HCT116 (cell line): ENCODE measurements around the gene ADGRB3. TPM values are rescaled to one million over a fixed set of nuclear protein-coding genes. Genes with fewer than 3 reads are reported as not detected.

Experiments
- ATAC-seq: fragments of 200-7000 bp; cut with Tn5 transposase; 2 replicates; pipeline ENCODE4 v1.9.1; 2020; ENCODE audit warnings: mild to moderate bottlenecking, moderate library complexity
- BruUV-seq: library from RNA; stranded (reverse); fragments of 400-500 nt; replicated peaks from 2 replicates; lab custom pipeline; 2021; lab: Mats Ljungman, UMichigan
- CTCF ChIA-PET: fragments of 300-600 bp; sonication (Branson Sonifier 250); formaldehyde crosslinking; loops from one replicate; lab custom pipeline; 2021; ENCODE audit warnings: antibody characterized with exemption; lab: Charles Lee
- POLR2A ChIA-PET: fragments of 300-600, 350-600 bp; sonication (Branson Sonifier 250); formaldehyde crosslinking; loops from one replicate; lab custom pipeline; 2021; ENCODE audit warnings: antibody characterized with exemption; lab: Charles Lee
- RAD21 ChIA-PET, 2 experiments: fragments of 300-600 bp; sonication (Branson Sonifier 250); formaldehyde crosslinking; loops; one replicate each; lab custom pipeline; 2023; ENCODE audit warnings: low total read pairs in 2 of 2; ENCODE audit not compliant: uncharacterized antibody in 2 of 2, unreplicated experiment in 2 of 2, low non-redundant PET in 1 of 2; lab: Charles Lee
- DNase-seq: peaks from one replicate; pipeline ENCODE4 v3.0.0-alpha.2; 2010; ENCODE audit warnings: low read depth, low spot score
- H2AFZ ChIP-seq: fragments of 200-600 bp; shearing (Covaris generic), sonication (generic); 2 replicates; pipeline ENCODE4 v1.6.1; 2017; ENCODE audit warnings: low read depth, mixed run types, mixed read lengths, antibody characterized with exemption, low read length; ENCODE audit not compliant: poor library complexity, severe bottlenecking
- H3K27ac ChIP-seq: 2 replicates; pipeline ENCODE4 v1.5.1; 2012; ENCODE audit warnings: low read depth, low read length
- H3K27me3 ChIP-seq: fragments of 200-600 bp; sonication (generic); 2 replicates; pipeline ENCODE4 v1.6.1; 2016; ENCODE audit warnings: mixed run types, low read length, mixed read lengths; ENCODE audit not compliant: insufficient read depth
- H3K36me3 ChIP-seq, 2 experiments: fragments of 200-500 bp in 1 of 2; fragments of 200-600 bp in 1 of 2; sonication (Bioruptor generic) in 1 of 2; sonication (generic) in 1 of 2; 2 replicates each; pipeline versions ENCODE4 v1.5.1 to v1.6.1; 2014 to 2016; ENCODE audit warnings: low read length in 2 of 2, inconsistent platforms in 1 of 2, mixed read lengths in 1 of 2, mixed run types in 1 of 2; ENCODE audit not compliant: insufficient read depth in 2 of 2, control insufficient read depth in 1 of 2
- H3K4me1 ChIP-seq, 2 experiments: fragments of 200-600 bp in 1 of 2; sonication (generic) in 1 of 2; 2 replicates each; pipeline versions ENCODE4 v1.5.1 to v1.6.1; 2012 to 2017; ENCODE audit warnings: low read length in 2 of 2, inconsistent platforms in 1 of 2, mild to moderate bottlenecking in 1 of 2, mixed read lengths in 1 of 2, mixed run types in 1 of 2, moderate library complexity in 1 of 2; ENCODE audit not compliant: insufficient read depth in 2 of 2, control insufficient read depth in 1 of 2
- H3K4me2 ChIP-seq: fragments of 200-600 bp; sonication (generic); 2 replicates; pipeline ENCODE4 v1.6.1; 2017; ENCODE audit warnings: mixed run types, low read length, mixed read lengths
- H3K4me3 ChIP-seq, 2 experiments: fragments of 200-600 bp in 1 of 2; sonication (generic) in 1 of 2; replicated peaks in 1 of 2; 2 replicates each; pipeline ENCODE4 v1.5.1; 2011 to 2016; ENCODE audit warnings: low read length in 2 of 2, control low read depth in 1 of 2, low read depth in 1 of 2, mild to moderate bottlenecking in 1 of 2, mixed read lengths in 1 of 2, mixed run types in 1 of 2
- H3K79me2 ChIP-seq: fragments of 200-600 bp; sonication (generic); 2 replicates; pipeline ENCODE4 v1.6.1; 2017; ENCODE audit warnings: mild to moderate bottlenecking, mixed run types, low read length, moderate library complexity, mixed read lengths; ENCODE audit not compliant: insufficient read depth
- H3K9ac ChIP-seq: fragments of 200-600 bp; sonication (generic); 2 replicates; pipeline ENCODE4 v1.6.1; 2016; ENCODE audit warnings: low read length, mixed read lengths
- H3K9me2 ChIP-seq: fragments of 200-600 bp; sonication (generic), shearing (Covaris generic); 2 replicates; pipeline ENCODE4 v1.6.1; 2017; ENCODE audit warnings: mixed run types, mild to moderate bottlenecking, moderate library complexity; ENCODE audit not compliant: insufficient read depth
- H3K9me3 ChIP-seq, 2 experiments: fragments of 200-500 bp in 1 of 2; fragments of 200-600 bp in 1 of 2; sonication (Bioruptor generic) in 1 of 2; sonication (generic) in 1 of 2; 2 replicates each; pipeline ENCODE4 v1.6.1; 2014 to 2017; ENCODE audit warnings: low read length in 2 of 2, mixed read lengths in 2 of 2, inconsistent platforms in 1 of 2, low read depth in 1 of 2, mild to moderate bottlenecking in 1 of 2, mixed run types in 1 of 2, moderate library complexity in 1 of 2; ENCODE audit not compliant: control insufficient read depth in 1 of 2, insufficient read depth in 1 of 2
- H4K20me1 ChIP-seq: fragments of 200-600 bp; sonication (generic), shearing (Covaris generic); 2 replicates; pipeline ENCODE4 v1.6.1; 2017; ENCODE audit warnings: mixed run types, mild to moderate bottlenecking, moderate library complexity; ENCODE audit not compliant: insufficient read depth
- CBX3 ChIP-seq: IDR thresholded peaks from 2 replicates; pipeline ENCODE4 v1.6.1; 2012; ENCODE audit warnings: low read depth
- EGR1 ChIP-seq: IDR thresholded peaks from 2 replicates; pipeline ENCODE4 v1.6.1; 2012; ENCODE audit warnings: low read depth
- ELF1 ChIP-seq: IDR thresholded peaks from 2 replicates; pipeline ENCODE4 v1.6.1; 2012; ENCODE audit warnings: low read depth, borderline replicate concordance
- EZH2 ChIP-seq: fragments of 200-600 bp; sonication (generic); IDR thresholded peaks from 2 replicates; pipeline ENCODE4 v1.6.1; 2017; ENCODE audit warnings: antibody characterized with exemption, mixed run types
- EZH2phosphoT487 ChIP-seq: fragments of 200-600 bp; IDR thresholded peaks from 2 replicates; pipeline ENCODE4 v1.6.1; 2018; ENCODE audit warnings: antibody characterized with exemption, borderline replicate concordance
- FOSL1 ChIP-seq: IDR thresholded peaks from 2 replicates; pipeline ENCODE4 v1.6.1; 2012; ENCODE audit warnings: low read depth
- JUND ChIP-seq: IDR thresholded peaks from 2 replicates; pipeline ENCODE4 v1.6.1; 2012
- POLR2A ChIP-seq: IDR thresholded peaks from 2 replicates; pipeline ENCODE4 v1.7.0; 2011; ENCODE audit warnings: borderline replicate concordance; ENCODE audit not compliant: insufficient read depth, insufficient read length; ENCODE audit errors: extremely low read depth
- SIN3A ChIP-seq: IDR thresholded peaks from 2 replicates; pipeline ENCODE4 v1.6.1; 2012; ENCODE audit warnings: low read depth
- SP1 ChIP-seq: IDR thresholded peaks from 2 replicates; pipeline ENCODE4 v1.6.1; 2012; ENCODE audit warnings: low read depth
- SRF ChIP-seq: IDR thresholded peaks from 2 replicates; pipeline ENCODE4 v1.6.1; 2012; ENCODE audit warnings: low read depth
- TCF7L2 ChIP-seq: IDR thresholded peaks from 2 replicates; pipeline ENCODE4 v1.7.0; 2011; ENCODE audit warnings: borderline replicate concordance, inconsistent platforms; ENCODE audit not compliant: insufficient read depth, insufficient read length; ENCODE audit errors: extremely low read depth
- YY1 ChIP-seq: IDR thresholded peaks from 2 replicates; pipeline ENCODE4 v1.6.1; 2011; ENCODE audit warnings: low read length, low read depth, moderate library complexity, mild to moderate bottlenecking; ENCODE audit not compliant: insufficient replicate concordance; ENCODE audit errors: extremely low read depth
- ZFX ChIP-seq: fragments of 450-650 bp; IDR thresholded peaks from 2 replicates; pipeline ENCODE4 v1.6.1; 2017
- ZNF274 ChIP-seq: fragments of 200-500 bp; sonication (Bioruptor generic); IDR thresholded peaks from 2 replicates; pipeline ENCODE4 v1.6.1; 2014; ENCODE audit warnings: mild to moderate bottlenecking, low read depth, low read length, inconsistent platforms
- intact Hi-C: fragments of 100-400 bp; cut with micrococcal nuclease; formaldehyde crosslinking; loops from 2 replicates; pipeline ENCODE4 v1.10.0; 2022
- total RNA-seq: library from RNA; stranded (reverse); gene quantifications from one replicate; pipeline ENCODE4 v1.2.1, GENCODE V29; 2021; ENCODE audit not compliant: unreplicated experiment
- TF ChIP-seq, protein P1 (sequence below): IDR thresholded peaks from 2 replicates; pipeline ENCODE4 v1.6.1; 2012; ENCODE audit warnings: low read depth
- TF ChIP-seq, protein P2 (sequence below): IDR thresholded peaks from 2 replicates; pipeline ENCODE4 v1.6.1; 2012
- TF ChIP-seq, protein P3 (sequence below), 3 experiments: fragments of 200-600 bp in 1 of 3; sonication (generic) in 1 of 3; IDR thresholded peaks in 2 of 3; conservative IDR thresholded peaks in 1 of 3; 2 replicates each; pipeline ENCODE4 v1.5.1; 2012 to 2017; ENCODE audit warnings: low read depth in 2 of 3, low read length in 2 of 3, antibody characterized with exemption in 1 of 3, borderline replicate concordance in 1 of 3, control low read depth in 1 of 3, mild to moderate bottlenecking in 1 of 3, mixed read lengths in 1 of 3, mixed run types in 1 of 3, moderate library complexity in 1 of 3; ENCODE audit not compliant: insufficient read depth in 1 of 3

ADGRB3 gene
- total RNA-seq, 1 experiment from 2014 or later, result not detected

DNA sequence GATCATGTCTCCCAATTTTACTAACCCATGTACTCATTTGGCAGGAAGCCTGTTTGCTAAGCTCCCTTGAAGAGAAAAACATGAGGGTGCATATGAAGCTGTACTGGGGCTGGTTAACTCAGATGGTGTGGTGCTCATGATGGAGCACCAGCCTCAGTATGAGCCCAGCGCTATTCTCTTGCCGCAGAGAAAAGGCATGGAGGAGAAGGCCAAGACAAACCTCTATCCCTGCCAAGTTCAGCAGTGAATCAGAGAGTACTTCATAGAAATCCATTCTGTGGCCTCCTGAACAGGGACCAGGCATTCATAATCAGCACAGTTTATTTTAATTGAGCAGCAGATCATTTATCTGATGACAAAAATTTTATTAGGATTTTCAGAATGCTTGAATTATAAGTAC lies 763.6 kb downstream of the ADGRB3 start (continued):
- TF ChIP-seq, protein P1, sequence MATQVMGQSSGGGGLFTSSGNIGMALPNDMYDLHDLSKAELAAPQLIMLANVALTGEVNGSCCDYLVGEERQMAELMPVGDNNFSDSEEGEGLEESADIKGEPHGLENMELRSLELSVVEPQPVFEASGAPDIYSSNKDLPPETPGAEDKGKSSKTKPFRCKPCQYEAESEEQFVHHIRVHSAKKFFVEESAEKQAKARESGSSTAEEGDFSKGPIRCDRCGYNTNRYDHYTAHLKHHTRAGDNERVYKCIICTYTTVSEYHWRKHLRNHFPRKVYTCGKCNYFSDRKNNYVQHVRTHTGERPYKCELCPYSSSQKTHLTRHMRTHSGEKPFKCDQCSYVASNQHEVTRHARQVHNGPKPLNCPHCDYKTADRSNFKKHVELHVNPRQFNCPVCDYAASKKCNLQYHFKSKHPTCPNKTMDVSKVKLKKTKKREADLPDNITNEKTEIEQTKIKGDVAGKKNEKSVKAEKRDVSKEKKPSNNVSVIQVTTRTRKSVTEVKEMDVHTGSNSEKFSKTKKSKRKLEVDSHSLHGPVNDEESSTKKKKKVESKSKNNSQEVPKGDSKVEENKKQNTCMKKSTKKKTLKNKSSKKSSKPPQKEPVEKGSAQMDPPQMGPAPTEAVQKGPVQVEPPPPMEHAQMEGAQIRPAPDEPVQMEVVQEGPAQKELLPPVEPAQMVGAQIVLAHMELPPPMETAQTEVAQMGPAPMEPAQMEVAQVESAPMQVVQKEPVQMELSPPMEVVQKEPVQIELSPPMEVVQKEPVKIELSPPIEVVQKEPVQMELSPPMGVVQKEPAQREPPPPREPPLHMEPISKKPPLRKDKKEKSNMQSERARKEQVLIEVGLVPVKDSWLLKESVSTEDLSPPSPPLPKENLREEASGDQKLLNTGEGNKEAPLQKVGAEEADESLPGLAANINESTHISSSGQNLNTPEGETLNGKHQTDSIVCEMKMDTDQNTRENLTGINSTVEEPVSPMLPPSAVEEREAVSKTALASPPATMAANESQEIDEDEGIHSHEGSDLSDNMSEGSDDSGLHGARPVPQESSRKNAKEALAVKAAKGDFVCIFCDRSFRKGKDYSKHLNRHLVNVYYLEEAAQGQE, result no peak
- no peak for TF ChIP-seq JUND
- no peak for TF ChIP-seq YY1

DNA sequence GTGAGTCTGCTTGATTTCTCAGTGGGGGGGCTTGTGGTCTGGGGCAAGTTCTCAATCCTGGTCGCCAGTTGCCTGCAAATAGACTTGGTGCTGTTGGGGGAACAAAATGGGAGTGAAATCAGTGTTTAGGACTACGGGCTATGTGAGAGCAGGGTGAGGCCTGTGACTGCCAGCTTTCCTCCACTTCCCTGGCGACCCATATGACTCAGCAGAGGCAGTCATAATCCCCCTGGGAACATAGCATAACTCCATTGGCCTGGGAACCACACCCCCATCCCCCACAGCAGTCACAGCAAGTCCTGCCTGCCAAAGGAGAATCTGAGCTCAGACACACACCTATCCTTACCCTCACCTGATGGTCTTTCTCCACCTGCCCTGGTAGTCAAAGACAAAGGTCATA lies 773.8 kb downstream of the ADGRB3 start:
- Histone ChIP-seq H3K4me2 (no peak overlapping the region), H3K4me3 (no peak overlapping the region), H4K20me1 (no peaks in the 10 kb centered on the region), H3K79me2 (no peaks in the 10 kb centered on the region), H3K27ac (no peak overlapping the region), H3K9me3 (peaks cover 0 to 2% of the 10 kb centered on the region in 2 experiments; a peak in 1 of 4 replicates), H3K4me1 (no peaks in the 10 kb centered on the region), H2AFZ (no peak overlapping the region), H3K9ac (no peak overlapping the region), H3K36me3 (no peaks in the 10 kb centered on the region), H3K9me2 (no peaks in the 10 kb centered on the region), H3K27me3 (no peaks in the 10 kb centered on the region)
- DNase-seq (no peak), ATAC-seq (no peak)
- BruUV-seq, result no TSS peak
- ChIA-PET POLR2A (no interaction called here), RAD21 (no interaction called here), CTCF (no interaction called here)
- intact Hi-C loops, result no loop called here
- no peak for TF ChIP-seq CBX3
- TF ChIP-seq, protein P2, sequence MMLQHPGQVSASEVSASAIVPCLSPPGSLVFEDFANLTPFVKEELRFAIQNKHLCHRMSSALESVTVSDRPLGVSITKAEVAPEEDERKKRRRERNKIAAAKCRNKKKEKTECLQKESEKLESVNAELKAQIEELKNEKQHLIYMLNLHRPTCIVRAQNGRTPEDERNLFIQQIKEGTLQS, result no peak
- TF ChIP-seq ELF1, result no peak
- no peak for TF ChIP-seq YY1
- TF ChIP-seq, protein P3, sequence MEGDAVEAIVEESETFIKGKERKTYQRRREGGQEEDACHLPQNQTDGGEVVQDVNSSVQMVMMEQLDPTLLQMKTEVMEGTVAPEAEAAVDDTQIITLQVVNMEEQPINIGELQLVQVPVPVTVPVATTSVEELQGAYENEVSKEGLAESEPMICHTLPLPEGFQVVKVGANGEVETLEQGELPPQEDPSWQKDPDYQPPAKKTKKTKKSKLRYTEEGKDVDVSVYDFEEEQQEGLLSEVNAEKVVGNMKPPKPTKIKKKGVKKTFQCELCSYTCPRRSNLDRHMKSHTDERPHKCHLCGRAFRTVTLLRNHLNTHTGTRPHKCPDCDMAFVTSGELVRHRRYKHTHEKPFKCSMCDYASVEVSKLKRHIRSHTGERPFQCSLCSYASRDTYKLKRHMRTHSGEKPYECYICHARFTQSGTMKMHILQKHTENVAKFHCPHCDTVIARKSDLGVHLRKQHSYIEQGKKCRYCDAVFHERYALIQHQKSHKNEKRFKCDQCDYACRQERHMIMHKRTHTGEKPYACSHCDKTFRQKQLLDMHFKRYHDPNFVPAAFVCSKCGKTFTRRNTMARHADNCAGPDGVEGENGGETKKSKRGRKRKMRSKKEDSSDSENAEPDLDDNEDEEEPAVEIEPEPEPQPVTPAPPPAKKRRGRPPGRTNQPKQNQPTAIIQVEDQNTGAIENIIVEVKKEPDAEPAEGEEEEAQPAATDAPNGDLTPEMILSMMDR (IDR thresholded peaks at IDR 0.05 in 2 of 3, conservative IDR thresholded peaks at IDR 0.05 in 1 of 3; ENCODE audit: borderline replicate concordance in 1 of 3, insufficient read depth in 1 of 3, low read depth in 2 of 3, low read length in 2 of 3), result no peak
- no peak for TF ChIP-seq FOSL1
- no peak for TF ChIP-seq ZNF274
- TF ChIP-seq SRF, result no peak
- TF ChIP-seq TCF7L2, result no peak
- TF ChIP-seq POLR2A, result no peak
- no peak for TF ChIP-seq EZH2
- TF ChIP-seq EGR1, result no peak
- TF ChIP-seq SP1, result no peak
- no peak for TF ChIP-seq ZFX
- TF ChIP-seq EZH2phosphoT487, result no peak
- no peak for TF ChIP-seq SIN3A
- TF ChIP-seq, protein P1, result no peak
